Liver (tissue), 3 donors: ENCODE data around the gene SLC25A21.

Experiments used
- CTCF ChIP-seq: fragments of 150-350 bp; IDR thresholded peaks from 2 replicates; pipeline ENCODE4 v1.5.1; 2017; ENCODE audit warnings: improper control_type of control experiment, low read depth, low read length; ENCODE audit not compliant: missing input control
- FOXA1 ChIP-seq: IDR thresholded peaks from 2 replicates; pipeline ENCODE4 v1.6.1; 2016; ENCODE audit warnings: antibody characterized with exemption
- HNF4A ChIP-seq, 2 donors: conservative IDR thresholded peaks; 2 replicates each; pipeline ENCODE4 v1.6.1; 2016; ENCODE audit warnings: antibody characterized with exemption in 2 of 2, mild to moderate bottlenecking in 2 of 2
- RAD21 ChIP-seq, 2 donors: IDR thresholded peaks; 2 replicates each; pipeline ENCODE4 v1.6.1; 2016; ENCODE audit warnings: antibody characterized with exemption in 2 of 2, mild to moderate bottlenecking in 2 of 2
- REST ChIP-seq: IDR thresholded peaks from 2 replicates; pipeline ENCODE4 v1.6.1; 2016; ENCODE audit warnings: antibody characterized with exemption, mild to moderate bottlenecking
- RXRA ChIP-seq, 2 donors: IDR thresholded peaks; 2 replicates each; pipeline ENCODE4 v1.6.1; 2017 to 2018; ENCODE audit warnings: antibody characterized with exemption in 2 of 2, mild to moderate bottlenecking in 1 of 2
- SP1 ChIP-seq: IDR thresholded peaks from 2 replicates; pipeline ENCODE4 v1.6.1; 2018; ENCODE audit warnings: antibody characterized with exemption, mild to moderate bottlenecking
- YY1 ChIP-seq: IDR thresholded peaks from 2 replicates; pipeline ENCODE4 v1.6.1; 2016; ENCODE audit warnings: antibody characterized with exemption, mild to moderate bottlenecking
- donor health status: healthy.
- donor health status: healthy.

- TF ChIP-seq CTCF (no peak), FOXA1 (no peak), YY1 (no peak), RXRA (IDR thresholded peaks at IDR 0.05) (no peak), HNF4A (conservative IDR thresholded peaks at IDR 0.05) (no peak), RAD21 (IDR thresholded peaks at IDR 0.05) (no peak), SP1 (no peak), REST (no peak)
These were observed 176.1 kb downstream of the SLC25A21 start for GRCh38 chr14:36996133-36996856.
